PC-9 (cell line): ENCODE measurements around the gene FAH.

Experiments
- CTCF ChIP-seq: fragments of 200-600 bp; sonication (generic); conservative IDR thresholded peaks from 2 replicates; pipeline ENCODE4 v1.6.1; 2017; ENCODE audit warnings: mixed run types, antibody characterized with exemption, mild to moderate bottlenecking, moderate library complexity
- EZH2 ChIP-seq: fragments of 200-600 bp; sonication (generic); IDR thresholded peaks from 2 replicates; pipeline ENCODE4 v1.8.0; 2017; ENCODE audit warnings: antibody characterized with exemption, low read depth

GRCh38 chr15:80159301-80159700 lies 6.5 kb downstream of the FAH start:
- TF ChIP-seq CTCF (no peak), EZH2 (no peak)
